Activated CD4-positive, alpha-beta T cell treated with anti-CD3 and anti-CD28 coated beads, Interleukin-2, amount 50 U/mL, for 4 hours (primary cell): ENCODE measurements around the gene CARD8.

ENCODE experiments used
- DNase-seq, 2 experiments: peaks; one replicate each; pipeline ENCODE4 v3.0.0-alpha.2; 2020

The CARD8 gene

DNA sequence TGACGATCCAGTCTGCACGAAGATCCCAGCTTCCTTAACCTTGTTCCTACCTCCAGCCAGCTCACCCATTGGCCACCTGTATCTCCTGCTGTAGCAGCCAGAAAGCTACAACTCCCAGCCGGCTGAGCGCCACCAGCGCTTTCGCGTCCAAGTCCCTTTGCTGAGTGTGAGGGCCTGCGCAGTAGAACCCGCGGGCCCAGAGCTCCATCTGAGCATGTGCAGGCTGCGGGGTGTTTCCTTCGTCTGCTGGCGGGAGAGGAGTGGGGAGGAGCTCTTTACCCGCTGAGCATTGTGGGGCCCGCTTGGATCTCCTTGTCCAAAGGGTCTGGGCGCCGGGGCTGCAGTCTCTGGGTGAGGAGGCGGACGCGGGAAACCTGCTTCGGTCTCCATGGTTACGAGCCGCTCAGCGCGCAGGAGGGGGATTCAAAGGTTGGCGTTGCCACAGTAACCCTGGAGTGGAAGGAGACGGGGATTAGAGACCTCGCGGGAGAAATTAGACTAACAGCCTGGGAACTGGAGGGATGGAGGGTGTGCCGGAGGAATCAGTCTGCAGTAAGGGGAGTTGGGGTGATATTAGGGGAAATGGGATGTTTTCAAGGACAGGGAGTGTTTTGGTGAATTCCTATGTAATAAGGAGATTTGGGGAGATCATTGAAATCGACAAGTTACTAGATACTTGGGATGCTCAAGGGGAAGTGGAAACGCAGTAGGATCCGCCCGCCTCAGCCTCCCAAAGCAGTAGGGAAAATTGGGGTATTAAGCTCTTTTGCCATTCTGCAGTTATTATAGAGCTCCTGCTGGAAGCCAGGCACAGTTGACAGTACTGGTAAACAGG lies 51.7 kb downstream of the CARD8 start:
- DNase-seq = peak; percentile 87 to 88

DNA sequence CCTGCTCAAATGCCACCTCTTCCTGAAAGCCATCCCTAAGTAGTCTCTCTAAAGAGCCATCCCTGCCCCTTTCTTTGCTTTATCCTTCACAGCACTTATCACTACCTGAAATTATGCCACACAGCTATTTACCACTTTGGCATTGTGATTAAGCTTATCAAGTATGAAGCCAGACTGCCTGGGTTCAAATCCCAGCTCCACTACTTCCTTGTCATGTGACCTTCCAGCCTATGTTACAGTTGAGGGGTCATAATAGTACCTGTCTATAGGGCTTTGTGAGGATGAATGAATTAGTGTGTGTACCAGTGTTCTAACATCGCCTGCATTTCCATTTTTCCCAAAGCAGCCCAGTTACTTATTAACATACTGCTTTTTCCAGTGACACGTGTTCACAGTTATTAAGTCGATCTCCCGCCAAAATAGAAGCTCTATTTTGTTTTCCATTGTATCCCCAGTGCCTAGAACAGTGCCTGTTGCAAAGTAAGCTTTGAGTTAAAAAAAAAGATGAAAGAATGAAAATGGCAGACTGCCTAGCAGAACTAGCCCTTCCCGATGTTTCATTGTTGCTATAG lies 52.4 kb downstream of the CARD8 start:
- no peak for DNase-seq

- no peak for DNase-seq
Measured at GRCh38 chr19:48196933-48197665, 58.6 kb downstream of the CARD8 start.

- DNase-seq = no peak
Measured at GRCh38 chr19:48196321-48196763, 59.4 kb downstream of the CARD8 start.

GRCh38 chr19:48194844-48195830 lies 60.6 kb downstream of the CARD8 start:
- DNase-seq = no peak

- DNase-seq = peak in 1 of 2 experiments; percentile 13
Measured at GRCh38 chr19:48194041-48194843, 61.5 kb downstream of the CARD8 start.

- no peak for DNase-seq
Measured at GRCh38 chr19:48192750-48193149, 63.0 kb downstream of the CARD8 start.

- DNase-seq = no peak
Measured at GRCh38 chr19:48190885-48191284, 64.8 kb downstream of the CARD8 start.

- DNase-seq = peak; percentile 56 to 65
Measured at GRCh38 chr19:48190288-48190884, 65.3 kb downstream of the CARD8 start.

- no peak for DNase-seq
Measured at GRCh38 chr19:48186541-48186991, 69.1 kb downstream of the CARD8 start.

DNA sequence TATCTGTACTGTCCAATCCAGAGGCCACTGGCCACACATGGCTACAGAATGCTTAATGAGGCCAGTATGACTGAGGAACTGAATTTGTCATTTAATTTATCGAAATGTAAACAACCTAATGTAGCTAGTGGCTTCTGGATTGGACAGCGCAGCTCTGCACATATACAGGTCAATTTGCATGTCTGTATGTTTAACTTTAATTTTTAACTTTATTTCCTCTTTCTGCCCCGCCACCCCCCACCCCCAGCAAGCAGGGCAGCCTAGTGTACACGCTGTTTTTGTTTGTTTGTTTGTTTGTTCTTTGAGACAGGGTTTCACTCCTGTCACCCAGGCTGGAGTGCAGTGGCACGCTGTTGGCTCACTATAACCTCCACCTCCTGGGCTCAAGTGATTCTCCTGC lies 69.7 kb downstream of the CARD8 start:
- DNase-seq = no peak

GRCh38 chr19:48183356-48183755 lies 72.4 kb downstream of the CARD8 start:
- no peak for DNase-seq

- no peak for DNase-seq
Measured at GRCh38 chr19:48182434-48182833, 73.3 kb downstream of the CARD8 start.

- DNase-seq = no peak
Measured at GRCh38 chr19:48181505-48181904, 74.2 kb downstream of the CARD8 start.

- no peak for DNase-seq
Measured at GRCh38 chr19:48176226-48176625, 79.5 kb downstream of the CARD8 start.

DNA sequence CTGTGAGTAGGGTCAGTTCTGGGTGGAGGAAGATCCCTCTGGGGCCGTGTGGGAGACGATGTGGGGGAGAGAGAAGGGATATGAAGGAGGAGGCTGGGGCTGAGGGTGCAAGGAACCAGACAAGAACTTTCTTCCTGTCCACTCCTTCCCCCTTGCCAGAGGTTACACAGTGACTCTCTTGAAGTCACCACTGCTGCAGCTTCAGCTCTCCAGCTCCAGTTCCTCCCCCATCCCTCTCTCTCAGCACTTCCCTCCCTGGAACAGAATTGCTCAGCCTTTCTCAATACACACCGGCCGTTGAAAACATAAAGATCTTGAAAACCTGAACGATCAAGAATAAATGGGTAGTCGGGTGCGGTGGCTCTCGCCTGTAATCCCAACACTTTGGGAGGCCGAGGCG lies 80.1 kb downstream of the CARD8 start:
- DNase-seq = no peak

GRCh38 chr19:48174445-48175030 lies 81.2 kb downstream of the CARD8 start:
- DNase-seq = no peak

GRCh38 chr19:48171710-48172109 lies 84.0 kb downstream of the CARD8 start:
- DNase-seq = no peak

- DNase-seq = no peak
Measured at GRCh38 chr19:48170817-48171347, 84.8 kb downstream of the CARD8 start.
